ENCODE data around the gene NHLRC2.

DNA sequence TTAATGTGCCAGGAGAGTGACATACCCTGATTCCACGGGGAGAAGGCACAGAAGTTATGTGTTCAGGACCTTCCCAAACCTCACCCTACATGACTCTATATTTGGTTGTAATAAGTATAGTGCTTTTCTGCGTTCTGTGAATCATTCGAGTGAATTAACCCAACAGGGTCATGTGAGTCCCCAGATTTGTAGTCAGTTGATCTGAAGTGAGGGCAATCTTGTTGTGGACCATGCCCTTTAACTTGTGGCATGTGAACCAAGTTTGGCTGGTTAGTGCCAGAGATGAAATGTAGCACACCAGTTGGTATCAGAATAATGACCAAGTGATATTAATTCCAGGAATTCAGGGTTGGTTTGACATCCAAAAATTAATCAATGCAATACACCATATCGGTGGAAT, 70.2 kb downstream of the NHLRC2 start:
- TF ChIP-seq SMC3 (IDR thresholded peaks at IDR 0.05; ENCODE audit: borderline replicate concordance, low read length) (no peak), MYC (IDR thresholded peaks at IDR 0.05; ENCODE audit: insufficient read depth, insufficient read length, insufficient replicate concordance, low read length, severe bottlenecking) (no peak), POLR2AphosphoS5 (IDR thresholded peaks at IDR 0.05; ENCODE audit: low read length) (no peak), POLR2A (IDR thresholded peaks at IDR 0.05; ENCODE audit: low read depth, low read length) (no peak), TAF1 (IDR thresholded peaks at IDR 0.05; ENCODE audit: borderline replicate concordance, low read depth, low read length) (no peak), MTA2 (IDR thresholded peaks at IDR 0.05; ENCODE audit: low read depth) (no peak)
- TF ChIP-seq, protein P1, sequence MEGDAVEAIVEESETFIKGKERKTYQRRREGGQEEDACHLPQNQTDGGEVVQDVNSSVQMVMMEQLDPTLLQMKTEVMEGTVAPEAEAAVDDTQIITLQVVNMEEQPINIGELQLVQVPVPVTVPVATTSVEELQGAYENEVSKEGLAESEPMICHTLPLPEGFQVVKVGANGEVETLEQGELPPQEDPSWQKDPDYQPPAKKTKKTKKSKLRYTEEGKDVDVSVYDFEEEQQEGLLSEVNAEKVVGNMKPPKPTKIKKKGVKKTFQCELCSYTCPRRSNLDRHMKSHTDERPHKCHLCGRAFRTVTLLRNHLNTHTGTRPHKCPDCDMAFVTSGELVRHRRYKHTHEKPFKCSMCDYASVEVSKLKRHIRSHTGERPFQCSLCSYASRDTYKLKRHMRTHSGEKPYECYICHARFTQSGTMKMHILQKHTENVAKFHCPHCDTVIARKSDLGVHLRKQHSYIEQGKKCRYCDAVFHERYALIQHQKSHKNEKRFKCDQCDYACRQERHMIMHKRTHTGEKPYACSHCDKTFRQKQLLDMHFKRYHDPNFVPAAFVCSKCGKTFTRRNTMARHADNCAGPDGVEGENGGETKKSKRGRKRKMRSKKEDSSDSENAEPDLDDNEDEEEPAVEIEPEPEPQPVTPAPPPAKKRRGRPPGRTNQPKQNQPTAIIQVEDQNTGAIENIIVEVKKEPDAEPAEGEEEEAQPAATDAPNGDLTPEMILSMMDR (IDR thresholded peaks at IDR 0.05 in 2 of 3, conservative IDR thresholded peaks at IDR 0.05 in 1 of 3; ENCODE audit: control insufficient read depth in 2 of 3, extremely low read depth in 1 of 3, insufficient read depth in 1 of 3, low read depth in 3 of 3, low read length in 3 of 3), result no peak
- TF ChIP-seq, protein P2, sequence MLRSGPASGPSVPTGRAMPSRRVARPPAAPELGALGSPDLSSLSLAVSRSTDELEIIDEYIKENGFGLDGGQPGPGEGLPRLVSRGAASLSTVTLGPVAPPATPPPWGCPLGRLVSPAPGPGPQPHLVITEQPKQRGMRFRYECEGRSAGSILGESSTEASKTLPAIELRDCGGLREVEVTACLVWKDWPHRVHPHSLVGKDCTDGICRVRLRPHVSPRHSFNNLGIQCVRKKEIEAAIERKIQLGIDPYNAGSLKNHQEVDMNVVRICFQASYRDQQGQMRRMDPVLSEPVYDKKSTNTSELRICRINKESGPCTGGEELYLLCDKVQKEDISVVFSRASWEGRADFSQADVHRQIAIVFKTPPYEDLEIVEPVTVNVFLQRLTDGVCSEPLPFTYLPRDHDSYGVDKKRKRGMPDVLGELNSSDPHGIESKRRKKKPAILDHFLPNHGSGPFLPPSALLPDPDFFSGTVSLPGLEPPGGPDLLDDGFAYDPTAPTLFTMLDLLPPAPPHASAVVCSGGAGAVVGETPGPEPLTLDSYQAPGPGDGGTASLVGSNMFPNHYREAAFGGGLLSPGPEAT (IDR thresholded peaks at IDR 0.05; ENCODE audit: low read depth), result no peak
- TF ChIP-seq, protein P3, sequence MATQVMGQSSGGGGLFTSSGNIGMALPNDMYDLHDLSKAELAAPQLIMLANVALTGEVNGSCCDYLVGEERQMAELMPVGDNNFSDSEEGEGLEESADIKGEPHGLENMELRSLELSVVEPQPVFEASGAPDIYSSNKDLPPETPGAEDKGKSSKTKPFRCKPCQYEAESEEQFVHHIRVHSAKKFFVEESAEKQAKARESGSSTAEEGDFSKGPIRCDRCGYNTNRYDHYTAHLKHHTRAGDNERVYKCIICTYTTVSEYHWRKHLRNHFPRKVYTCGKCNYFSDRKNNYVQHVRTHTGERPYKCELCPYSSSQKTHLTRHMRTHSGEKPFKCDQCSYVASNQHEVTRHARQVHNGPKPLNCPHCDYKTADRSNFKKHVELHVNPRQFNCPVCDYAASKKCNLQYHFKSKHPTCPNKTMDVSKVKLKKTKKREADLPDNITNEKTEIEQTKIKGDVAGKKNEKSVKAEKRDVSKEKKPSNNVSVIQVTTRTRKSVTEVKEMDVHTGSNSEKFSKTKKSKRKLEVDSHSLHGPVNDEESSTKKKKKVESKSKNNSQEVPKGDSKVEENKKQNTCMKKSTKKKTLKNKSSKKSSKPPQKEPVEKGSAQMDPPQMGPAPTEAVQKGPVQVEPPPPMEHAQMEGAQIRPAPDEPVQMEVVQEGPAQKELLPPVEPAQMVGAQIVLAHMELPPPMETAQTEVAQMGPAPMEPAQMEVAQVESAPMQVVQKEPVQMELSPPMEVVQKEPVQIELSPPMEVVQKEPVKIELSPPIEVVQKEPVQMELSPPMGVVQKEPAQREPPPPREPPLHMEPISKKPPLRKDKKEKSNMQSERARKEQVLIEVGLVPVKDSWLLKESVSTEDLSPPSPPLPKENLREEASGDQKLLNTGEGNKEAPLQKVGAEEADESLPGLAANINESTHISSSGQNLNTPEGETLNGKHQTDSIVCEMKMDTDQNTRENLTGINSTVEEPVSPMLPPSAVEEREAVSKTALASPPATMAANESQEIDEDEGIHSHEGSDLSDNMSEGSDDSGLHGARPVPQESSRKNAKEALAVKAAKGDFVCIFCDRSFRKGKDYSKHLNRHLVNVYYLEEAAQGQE (IDR thresholded peaks at IDR 0.05; ENCODE audit: low read depth, low read length), result no peak
- TF ChIP-seq, protein P4, sequence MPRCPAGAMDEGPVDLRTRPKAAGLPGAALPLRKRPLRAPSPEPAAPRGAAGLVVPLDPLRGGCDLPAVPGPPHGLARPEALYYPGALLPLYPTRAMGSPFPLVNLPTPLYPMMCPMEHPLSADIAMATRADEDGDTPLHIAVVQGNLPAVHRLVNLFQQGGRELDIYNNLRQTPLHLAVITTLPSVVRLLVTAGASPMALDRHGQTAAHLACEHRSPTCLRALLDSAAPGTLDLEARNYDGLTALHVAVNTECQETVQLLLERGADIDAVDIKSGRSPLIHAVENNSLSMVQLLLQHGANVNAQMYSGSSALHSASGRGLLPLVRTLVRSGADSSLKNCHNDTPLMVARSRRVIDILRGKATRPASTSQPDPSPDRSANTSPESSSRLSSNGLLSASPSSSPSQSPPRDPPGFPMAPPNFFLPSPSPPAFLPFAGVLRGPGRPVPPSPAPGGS (IDR thresholded peaks at IDR 0.05; ENCODE audit: borderline replicate concordance, insufficient read depth, low read depth, low read length, poor library complexity, severe bottlenecking), result no peak
